ENCODE results near the gene RAN. TPM values are rescaled to one million over a fixed set of nuclear protein-coding genes. Genes with fewer than 3 reads are reported as not detected.
A peak's percentile ranks its signal among the peaks of the same experiment; 100 is the strongest.

RAN gene
- total and polyA plus RNA-seq, 9 of the 15 experiments (the other 6 are each of a cell fraction or from before 2014, with no cell fraction given): 1,687 to 3,820 (median 2,300) TPM

DNA sequence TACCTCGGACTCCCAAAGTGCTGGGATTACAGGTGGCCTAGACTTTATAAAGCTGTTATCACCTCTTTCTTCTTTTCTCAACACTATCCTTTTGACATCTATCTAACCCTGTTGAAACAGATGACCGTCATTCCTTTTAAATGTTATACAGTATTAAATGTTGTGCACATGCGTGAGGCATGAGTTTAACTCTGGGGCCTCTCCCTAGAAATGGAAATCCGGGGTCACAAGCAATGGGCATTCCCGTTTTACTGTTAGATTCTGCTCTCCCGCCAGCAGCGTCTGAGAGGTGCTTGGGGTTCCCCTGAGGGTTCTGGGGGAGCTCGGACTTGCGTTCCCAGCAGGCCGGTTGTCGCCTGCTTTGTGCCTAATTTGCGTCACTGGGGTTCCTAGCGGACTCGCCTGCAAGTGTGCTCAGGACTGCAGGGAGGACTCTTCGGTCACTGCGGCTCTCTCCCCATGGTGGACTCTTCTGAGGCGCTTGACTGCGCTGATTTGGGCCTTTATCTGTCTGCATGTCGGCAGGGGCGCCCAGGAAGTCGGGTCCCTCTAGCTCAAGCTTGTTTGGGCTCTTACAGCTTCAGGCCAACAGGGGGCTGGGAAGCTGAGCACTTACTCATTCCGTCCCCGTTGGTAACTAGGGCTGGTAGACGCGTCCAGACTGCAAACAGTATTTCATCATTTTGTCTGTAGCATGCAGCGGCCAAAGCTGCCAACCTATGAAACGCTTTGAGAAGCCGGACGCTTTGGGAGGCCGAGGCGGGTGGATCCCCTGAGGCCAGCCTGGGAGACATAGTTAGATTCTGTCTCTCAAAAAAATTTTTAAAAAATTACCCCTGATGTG, 1.2 kb upstream of the RAN start (continued):
- TF ChIP-seq UBTF (IDR thresholded peaks at IDR 0.05; ENCODE audit: borderline replicate concordance in 1 of 2, low read depth in 2 of 2, low read length in 2 of 2) (no peak; a peak in 2 of 4 replicates), BCLAF1 (IDR thresholded peaks at IDR 0.05; ENCODE audit: borderline replicate concordance in 1 of 2, control insufficient read depth in 1 of 2, low read depth in 2 of 2, low read length in 1 of 2) (peak in 1 of 2 experiments; percentile 62; a peak in 1 of 4 replicates), RBM22 (IDR thresholded peaks at IDR 0.05; ENCODE audit: low read depth, low read length, poor library complexity, severe bottlenecking) (no peak), MYBL2 (IDR thresholded peaks at IDR 0.05; ENCODE audit: low read depth) (no peak), MYBL2 (CRISPR knock-in tag; IDR thresholded peaks at IDR 0.05; ENCODE audit: borderline replicate concordance) (no peak), MITF (IDR thresholded peaks at IDR 0.05) (no peak), U2AF2 (optimal IDR thresholded peaks at IDR 0.05; ENCODE audit: low read depth, low read length) (no peak), ZNF140 (CRISPR knock-in tag; IDR thresholded peaks at IDR 0.05) (no peak), ZNF696 (CRISPR knock-in tag; conservative IDR thresholded peaks at IDR 0.05) (no peak), ARNT (IDR thresholded peaks at IDR 0.05) (0 out of 4 replicates have a peak, but pooled peaks of 1 of the 2 experiments have one; percentile 45)
- TF ChIP-seq, protein P1, sequence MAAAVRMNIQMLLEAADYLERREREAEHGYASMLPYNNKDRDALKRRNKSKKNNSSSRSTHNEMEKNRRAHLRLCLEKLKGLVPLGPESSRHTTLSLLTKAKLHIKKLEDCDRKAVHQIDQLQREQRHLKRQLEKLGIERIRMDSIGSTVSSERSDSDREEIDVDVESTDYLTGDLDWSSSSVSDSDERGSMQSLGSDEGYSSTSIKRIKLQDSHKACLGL (CRISPR knock-in tag; IDR thresholded peaks at IDR 0.05; ENCODE audit: borderline replicate concordance, poor library complexity, severe bottlenecking): no peak
- TF ChIP-seq, protein P2, sequence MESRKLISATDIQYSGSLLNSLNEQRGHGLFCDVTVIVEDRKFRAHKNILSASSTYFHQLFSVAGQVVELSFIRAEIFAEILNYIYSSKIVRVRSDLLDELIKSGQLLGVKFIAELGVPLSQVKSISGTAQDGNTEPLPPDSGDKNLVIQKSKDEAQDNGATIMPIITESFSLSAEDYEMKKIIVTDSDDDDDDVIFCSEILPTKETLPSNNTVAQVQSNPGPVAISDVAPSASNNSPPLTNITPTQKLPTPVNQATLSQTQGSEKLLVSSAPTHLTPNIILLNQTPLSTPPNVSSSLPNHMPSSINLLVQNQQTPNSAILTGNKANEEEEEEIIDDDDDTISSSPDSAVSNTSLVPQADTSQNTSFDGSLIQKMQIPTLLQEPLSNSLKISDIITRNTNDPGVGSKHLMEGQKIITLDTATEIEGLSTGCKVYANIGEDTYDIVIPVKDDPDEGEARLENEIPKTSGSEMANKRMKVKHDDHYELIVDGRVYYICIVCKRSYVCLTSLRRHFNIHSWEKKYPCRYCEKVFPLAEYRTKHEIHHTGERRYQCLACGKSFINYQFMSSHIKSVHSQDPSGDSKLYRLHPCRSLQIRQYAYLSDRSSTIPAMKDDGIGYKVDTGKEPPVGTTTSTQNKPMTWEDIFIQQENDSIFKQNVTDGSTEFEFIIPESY (CRISPR knock-in tag; IDR thresholded peaks at IDR 0.05): peak; percentile 44; the same call in 1 of the 2 replicates
- TF ChIP-seq, protein P3, sequence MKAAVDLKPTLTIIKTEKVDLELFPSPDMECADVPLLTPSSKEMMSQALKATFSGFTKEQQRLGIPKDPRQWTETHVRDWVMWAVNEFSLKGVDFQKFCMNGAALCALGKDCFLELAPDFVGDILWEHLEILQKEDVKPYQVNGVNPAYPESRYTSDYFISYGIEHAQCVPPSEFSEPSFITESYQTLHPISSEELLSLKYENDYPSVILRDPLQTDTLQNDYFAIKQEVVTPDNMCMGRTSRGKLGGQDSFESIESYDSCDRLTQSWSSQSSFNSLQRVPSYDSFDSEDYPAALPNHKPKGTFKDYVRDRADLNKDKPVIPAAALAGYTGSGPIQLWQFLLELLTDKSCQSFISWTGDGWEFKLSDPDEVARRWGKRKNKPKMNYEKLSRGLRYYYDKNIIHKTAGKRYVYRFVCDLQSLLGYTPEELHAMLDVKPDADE (conservative IDR thresholded peaks at IDR 0.05; ENCODE audit: control insufficient read depth, low read depth, low read length): 0 out of 2 replicates have a peak, but pooled peaks have one; percentile 24

All from K562 (cell line).